Calu3 (cell line): ENCODE results near the gene BSND. TPM values are rescaled to one million over a fixed set of nuclear protein-coding genes. Genes with fewer than 3 reads are reported as not detected.

Source experiments
- Bru-seq: library from RNA; stranded (reverse); fragments of 400-500 nt; gene quantifications from one replicate; lab custom pipeline; 2021; lab: Mats Ljungman, UMichigan
- BruChase-seq, 2 experiments: library from RNA; stranded (reverse); fragments of 400-500 nt; gene quantifications; one replicate each; lab custom pipeline; 2021; lab: Mats Ljungman, UMichigan
- BruUV-seq: library from RNA; stranded (reverse); fragments of 400-500 nt; replicated peaks from 2 replicates; lab custom pipeline; 2021; lab: Mats Ljungman, UMichigan
- CTCF ChIA-PET: fragments of 300-600 bp; sonication (Branson Sonifier 250); formaldehyde crosslinking; loops from one replicate; lab custom pipeline; 2022; ENCODE audit warnings: antibody characterized with exemption; lab: Charles Lee
- DNase-seq: peaks from one replicate; pipeline ENCODE4 v3.0.0; 2022
- H3K27ac Mint-ChIP-seq: one replicate; pipeline ENCODE4 v1.8.0; 2022; ENCODE audit warnings: mixed read lengths; ENCODE audit not compliant: unreplicated experiment
- H3K27me3 Mint-ChIP-seq: one replicate; pipeline ENCODE4 v1.8.0; 2022; ENCODE audit warnings: mixed read lengths; ENCODE audit not compliant: unreplicated experiment
- H3K36me3 Mint-ChIP-seq: one replicate; pipeline ENCODE4 v1.8.0; 2022; ENCODE audit warnings: mild to moderate bottlenecking, moderate library complexity, mixed read lengths; ENCODE audit not compliant: insufficient read depth, unreplicated experiment
- H3K4me1 Mint-ChIP-seq: one replicate; pipeline ENCODE4 v1.8.0; 2022; ENCODE audit warnings: mild to moderate bottlenecking, low read depth, mixed read lengths; ENCODE audit not compliant: unreplicated experiment
- H3K4me3 Mint-ChIP-seq: one replicate; pipeline ENCODE4 v1.8.0; 2022; ENCODE audit warnings: mild to moderate bottlenecking, low read depth, moderate library complexity, mixed read lengths; ENCODE audit not compliant: unreplicated experiment
- H3K9me3 Mint-ChIP-seq: one replicate; pipeline ENCODE4 v1.8.0; 2022; ENCODE audit warnings: low read depth, mixed read lengths; ENCODE audit not compliant: unreplicated experiment
- CTCF ChIP-seq: fragments of 200-600 bp; IDR thresholded peaks from one replicate; pipeline ENCODE4 v1.8.0; 2022; ENCODE audit warnings: antibody characterized with exemption; ENCODE audit not compliant: unreplicated experiment
- intact Hi-C: fragments of 100-400 bp; cut with micrococcal nuclease; formaldehyde crosslinking; loops from one replicate; pipeline ENCODE4 v1.10.0; 2022; ENCODE audit not compliant: unreplicated experiment
- long read RNA-seq: library from polyadenylated mRNA; stranded (forward); transcript quantifications from one replicate; pipeline ENCODE4 v2.0.0, GENCODE V29; 2022
- total RNA-seq: library from RNA; stranded (reverse); gene quantifications from 2 replicates; pipeline ENCODE4 v1.2.3, GENCODE V29; 2022

The BSND gene
- total RNA-seq (not detected in 2 replicates), Bru-seq, nascent RNA (percentile 6 among the genes with signal in this experiment), BruChase-seq, experiment 1, labeled RNA remaining after a 6-hour chase (not detected), BruChase-seq, experiment 2, labeled RNA remaining after a 2-hour chase (percentile 6 among the genes with signal in this experiment)
- long read RNA-seq, result 0 reads

- Mint-ChIP-seq H3K36me3 (peaks cover 8% of the 10 kb centered on the region), H3K27me3 (peaks cover 42% of the 10 kb centered on the region), H3K4me3 (no peak within 1 kb of the TSS), H3K4me1 (peaks cover 9% of the 10 kb centered on the region), H3K9me3 (no peaks in the 10 kb centered on the region), H3K27ac (no peak within 1 kb of the TSS)
- DNase-seq, result no peak
- BruUV-seq, result no TSS peak
- CTCF ChIA-PET, result interaction anchor here (1.0 kb wide), 1 partner anchor 54 kb away, joined by 3 read pairs; no protein-coding TSS in a partner anchor
- intact Hi-C loops, result no loop called here
- TF ChIP-seq CTCF, result no peak
These were observed at the start of gene BSND for GRCh38 chr1:54998677-54999076. BSND (plus strand) TSS chr1:54998933; CDS start chr1:54999187, 254 bp downstream.

GRCh38 chr1:54949053-54949452 lies 49.7 kb upstream of the BSND start:
- CTCF ChIA-PET, result no interaction called here
- TF ChIP-seq CTCF, result no peak
- peaks cover 42% of the 10 kb centered on the region for H3K4me1 Mint-ChIP-seq
- no peak overlapping the region for H3K27ac Mint-ChIP-seq
- no peak overlapping the region for H3K4me3 Mint-ChIP-seq
- no TSS peak for BruUV-seq
- intact Hi-C loops, result no loop called here
- no peak for DNase-seq
- H3K9me3 Mint-ChIP-seq, result no peaks in the 10 kb centered on the region
- no peaks in the 10 kb centered on the region for H3K27me3 Mint-ChIP-seq
- no peaks in the 10 kb centered on the region for H3K36me3 Mint-ChIP-seq

- TF ChIP-seq CTCF, result no peak
- H3K9me3 Mint-ChIP-seq, result peaks cover 2% of the 10 kb centered on the region
- no peaks in the 10 kb centered on the region for H3K36me3 Mint-ChIP-seq
- CTCF ChIA-PET, result interaction anchor here (1.1 to 2.3 kb wide), 5 partner anchors 28 to 72 kb away, joined by 3 to 43 read pairs (median 9); partner anchors contain the start of gene DHCR24
- H3K4me3 Mint-ChIP-seq, result peak overlapping the region; percentile 43
- peaks cover 48% of the 10 kb centered on the region for H3K4me1 Mint-ChIP-seq
- BruUV-seq, result no TSS peak
- intact Hi-C loops, result loop anchor here (1.0 to 2.0 kb wide), 3 partner anchors 21 to 72 kb away; no protein-coding TSS in a partner anchor
- DNase-seq, result no peak
- no peaks in the 10 kb centered on the region for H3K27me3 Mint-ChIP-seq
- peak overlapping the region; percentile 17 for H3K27ac Mint-ChIP-seq
These were observed 48.7 kb upstream of the BSND start for GRCh38 chr1:54950006-54950368.

- Mint-ChIP-seq H3K4me3 (peak overlapping the region; percentile 43), H3K4me1 (peaks cover 48% of the 10 kb centered on the region), H3K36me3 (no peaks in the 10 kb centered on the region), H3K27me3 (no peaks in the 10 kb centered on the region), H3K27ac (peak overlapping the region; percentile 17), H3K9me3 (peaks cover 2% of the 10 kb centered on the region)
- peak; percentile 68 for TF ChIP-seq CTCF
- CTCF ChIA-PET, result interaction anchor here (0.7 to 2.3 kb wide), 8 partner anchors 27 to 71 kb away, joined by 3 to 43 read pairs (median 6); partner anchors contain the start of gene DHCR24
- peak; percentile 76 for DNase-seq
- intact Hi-C loops, result loop anchor here (1.0 to 2.0 kb wide), 3 partner anchors 20 to 72 kb away; no protein-coding TSS in a partner anchor
- no TSS peak for BruUV-seq
These were observed 48.2 kb upstream of the BSND start for GRCh38 chr1:54950369-54951163.
